Superior temporal gyrus (tissue), 1 donor: ENCODE results near the gene ZDHHC19.
"Not testable (repeated sequence)": the region's sequence is repeated elsewhere in the genome, so short reads cannot be mapped to it uniquely, and the experiment has no call there.

ENCODE experiments used
- DNase-seq: peaks from one replicate; pipeline ENCODE4 v3.0.0-alpha.2; 2016; ENCODE audit errors: extremely low spot score

Gene ZDHHC19, protein sequence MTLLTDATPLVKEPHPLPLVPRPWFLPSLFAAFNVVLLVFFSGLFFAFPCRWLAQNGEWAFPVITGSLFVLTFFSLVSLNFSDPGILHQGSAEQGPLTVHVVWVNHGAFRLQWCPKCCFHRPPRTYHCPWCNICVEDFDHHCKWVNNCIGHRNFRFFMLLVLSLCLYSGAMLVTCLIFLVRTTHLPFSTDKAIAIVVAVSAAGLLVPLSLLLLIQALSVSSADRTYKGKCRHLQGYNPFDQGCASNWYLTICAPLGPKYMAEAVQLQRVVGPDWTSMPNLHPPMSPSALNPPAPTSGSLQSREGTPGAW

DNA sequence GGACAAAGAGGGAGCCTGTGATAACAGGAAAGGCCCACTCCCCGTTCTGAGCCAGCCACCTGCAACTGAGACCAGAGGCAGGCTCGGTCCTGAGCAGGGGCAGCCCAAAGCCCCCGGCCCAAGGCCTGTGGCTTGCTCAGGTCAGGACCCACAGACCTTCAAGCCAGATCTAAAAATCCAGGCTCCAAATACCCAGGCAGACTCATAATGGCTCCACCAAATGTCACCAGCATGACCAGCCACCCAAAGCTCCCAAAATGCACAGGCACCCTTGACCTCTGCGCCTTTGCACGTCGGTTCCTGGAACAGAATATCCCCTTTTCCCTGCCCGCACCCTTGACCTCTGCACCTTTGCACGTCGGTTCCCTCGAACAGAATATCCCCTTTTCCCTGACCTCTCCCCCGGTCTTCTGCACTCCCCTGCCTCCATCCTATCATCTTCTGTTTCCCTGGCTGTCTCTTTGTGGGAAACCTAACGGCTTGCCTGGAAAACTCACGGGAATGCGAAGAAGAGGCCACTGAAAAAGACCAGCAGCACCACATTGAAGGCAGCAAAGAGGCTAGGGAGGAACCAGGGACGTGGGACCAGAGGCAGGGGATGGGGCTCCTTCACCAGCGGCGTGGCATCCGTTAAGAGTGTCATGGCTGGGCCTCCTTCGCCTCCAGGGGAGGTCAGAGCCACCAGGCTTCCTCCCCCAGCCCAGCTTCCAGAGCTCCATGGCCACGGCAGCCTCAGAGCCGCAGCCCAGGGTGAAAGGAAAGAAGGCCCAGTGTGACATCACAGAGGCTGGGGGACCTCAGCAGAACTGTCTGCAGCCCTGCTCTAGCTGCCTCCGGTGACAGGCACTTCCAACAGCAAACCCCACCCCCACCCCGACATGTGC lies at the start of gene ZDHHC19:
Gene ZDHHC19, minus strand, starts transcription at position 728 of the 884 bp plus-strand sequence. Its CDS starts 85 bp downstream, at position 643.
- no peak for DNase-seq

DNA sequence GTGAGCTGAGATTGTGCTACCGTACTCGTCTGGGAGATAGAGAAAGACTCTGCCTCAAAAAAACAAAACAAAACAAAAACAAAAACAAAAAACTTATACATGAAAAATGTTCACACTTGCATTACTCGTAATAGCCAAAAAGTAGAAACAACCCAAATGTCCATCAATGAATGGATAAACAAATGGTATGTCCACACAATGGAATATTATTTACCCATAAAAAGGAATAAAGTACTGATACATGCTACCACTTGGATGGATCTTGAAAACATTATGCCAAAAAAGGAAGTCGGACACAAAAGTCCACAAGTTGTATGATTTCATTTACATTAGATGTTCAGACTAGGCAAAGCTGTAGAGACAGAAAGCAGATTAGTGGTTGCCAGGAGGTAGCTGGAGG lies 49.6 kb upstream of the ZDHHC19 start:
- no peak for DNase-seq

DNA sequence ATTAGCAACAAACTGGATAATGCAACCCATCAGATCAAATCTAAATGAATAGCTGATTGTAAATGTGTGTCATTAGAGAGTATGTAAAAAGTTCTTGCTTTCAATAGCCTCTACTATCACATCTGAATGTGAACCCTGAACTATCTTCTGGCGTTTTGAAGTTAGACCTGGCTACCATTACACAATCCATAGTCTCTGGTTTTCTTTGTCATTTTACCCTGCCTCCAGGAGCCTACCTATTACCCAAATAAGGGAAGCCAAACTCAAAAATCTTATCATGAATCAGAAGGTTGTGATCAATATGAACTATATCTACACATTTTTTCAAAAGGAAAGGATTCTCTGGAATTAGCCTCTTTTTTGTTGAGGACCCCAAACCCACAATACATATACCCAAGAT lies 44.6 kb upstream of the ZDHHC19 start:
- DNase-seq, result no peak

DNA sequence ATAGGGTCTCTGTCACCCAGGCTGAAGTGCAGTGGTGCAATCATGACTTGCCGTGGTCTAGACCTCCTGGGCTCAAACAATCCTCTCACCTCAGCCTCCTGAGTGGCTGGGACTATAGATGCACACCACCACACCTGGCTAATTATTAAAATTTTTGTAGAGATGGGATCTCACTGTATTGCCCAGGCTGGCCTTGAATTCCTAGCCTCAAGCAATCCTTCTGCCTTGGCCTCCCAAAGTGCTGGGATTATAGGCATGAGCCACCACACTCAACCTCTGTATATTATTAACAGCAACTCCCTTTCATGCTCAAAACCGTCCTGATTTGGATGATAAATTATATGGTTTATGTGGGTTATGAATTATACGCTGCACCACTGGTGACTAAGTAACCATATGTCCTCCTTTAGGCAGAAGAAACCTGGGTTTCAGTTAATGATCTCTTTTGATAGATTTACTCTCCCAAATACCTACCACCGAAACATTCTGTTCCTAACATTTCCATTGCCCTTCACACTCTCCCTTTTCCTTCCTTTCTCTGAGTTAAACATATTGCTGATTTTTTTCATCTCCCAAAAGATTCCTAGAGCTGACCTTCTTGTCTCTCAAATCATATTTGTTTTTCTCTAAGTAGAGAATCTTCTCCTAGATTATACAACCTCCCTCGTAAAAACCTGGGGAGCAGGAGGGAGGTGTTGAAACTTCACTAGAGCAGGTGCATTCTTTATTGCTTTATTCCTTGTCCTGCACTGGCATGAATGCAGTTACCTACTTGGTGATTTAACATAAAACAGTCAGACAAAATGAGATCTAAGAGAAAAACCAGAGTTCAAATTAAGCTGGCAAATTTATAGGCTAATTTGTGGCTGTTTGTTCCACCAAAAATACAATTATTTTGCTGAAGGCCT lies 43.4 kb upstream of the ZDHHC19 start:
- DNase-seq, result no peak

DNA sequence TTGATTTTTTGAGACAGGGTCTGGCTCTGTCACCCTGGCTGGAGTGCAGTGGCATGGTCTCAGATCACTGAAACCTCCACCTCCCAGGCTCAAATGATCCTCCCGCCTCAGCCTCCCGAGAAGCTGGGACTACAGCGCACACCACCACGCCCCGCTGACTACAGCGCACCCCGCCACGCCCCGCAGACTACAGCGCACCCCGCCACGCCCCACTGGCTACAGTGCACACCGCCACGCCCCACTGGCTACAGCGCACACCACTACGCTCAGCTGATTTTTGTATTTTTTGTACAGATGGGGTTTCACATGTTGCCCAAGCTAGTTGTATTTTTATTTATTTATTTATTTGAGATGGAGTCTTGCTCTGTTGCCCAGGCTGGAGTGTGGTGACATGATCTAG lies 40.7 kb upstream of the ZDHHC19 start:
- DNase-seq, result no peak

DNA sequence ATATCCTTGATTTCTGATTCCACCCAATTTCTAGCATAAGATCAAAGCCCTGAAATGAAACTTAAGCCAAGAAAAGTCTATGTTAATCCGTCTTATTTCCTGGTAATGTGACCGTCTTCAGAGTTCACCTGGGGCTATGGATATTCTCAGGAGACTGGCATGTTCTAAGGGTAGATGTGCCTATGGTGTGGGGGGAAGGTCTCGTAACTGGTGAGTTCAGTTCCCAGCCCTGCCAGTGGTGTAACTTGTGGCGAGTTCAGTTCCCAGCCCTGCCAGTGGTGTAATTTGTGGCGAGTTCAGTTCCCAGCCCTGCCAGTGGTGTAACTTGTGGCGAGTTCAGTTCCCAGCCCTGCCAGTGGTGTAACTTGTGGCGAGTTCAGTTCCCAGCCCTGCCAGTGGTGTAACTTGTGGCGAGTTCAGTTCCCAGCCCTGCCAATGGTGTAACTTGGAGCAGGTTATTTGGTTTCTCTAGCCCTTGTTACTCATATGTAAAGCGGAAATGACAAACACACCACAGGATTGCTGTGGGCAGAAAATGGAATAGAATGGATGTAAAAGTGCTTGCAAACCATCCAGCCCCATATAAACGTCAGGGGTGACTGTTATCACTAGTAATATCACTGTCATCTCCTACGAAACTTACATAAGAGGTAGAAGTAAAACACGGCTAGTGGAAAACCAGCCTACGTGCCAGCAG lies 35.6 kb upstream of the ZDHHC19 start:
- DNase-seq, result no peak

DNA sequence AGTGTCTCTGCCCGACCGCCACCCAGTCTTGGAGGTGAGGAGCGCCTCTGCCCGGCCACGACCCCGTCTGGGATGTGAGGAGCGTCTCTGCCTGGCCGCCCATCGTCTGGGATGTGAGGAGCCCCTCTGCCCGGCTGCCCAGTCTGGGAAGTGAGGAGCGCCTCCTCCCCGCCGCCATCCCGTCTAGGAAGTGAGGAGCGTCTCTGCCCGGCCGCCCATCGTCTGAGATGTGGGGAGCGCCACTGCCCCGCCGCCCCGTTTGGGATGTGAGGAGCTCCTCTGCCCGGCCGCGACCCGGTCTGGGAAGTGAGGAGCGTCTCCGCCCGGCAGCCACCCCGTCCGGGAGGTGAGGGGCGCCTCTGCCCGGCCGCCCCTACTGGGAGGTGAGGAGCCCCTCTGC lies 33.0 kb upstream of the ZDHHC19 start:
- not testable (repeated sequence) for DNase-seq

DNA sequence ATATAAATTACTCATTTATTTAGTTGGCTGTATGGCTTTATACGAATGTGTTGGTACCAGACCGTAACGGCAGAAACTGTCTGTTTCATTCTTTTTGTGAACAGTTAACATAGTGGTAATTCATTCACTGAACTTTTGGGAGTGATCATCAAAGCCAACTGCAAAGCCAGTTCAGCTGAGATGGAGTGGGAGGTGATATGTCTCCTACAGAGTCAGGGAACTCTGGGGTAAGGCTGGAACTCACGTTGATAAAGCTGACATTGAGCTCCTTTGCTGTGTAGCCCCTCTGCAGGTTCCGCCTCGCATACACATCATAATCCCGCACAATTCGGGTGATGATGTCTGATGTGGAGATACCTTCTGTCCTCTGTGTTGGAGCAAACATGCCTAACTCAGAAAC lies 30.5 kb upstream of the ZDHHC19 start:
- DNase-seq, result no peak

DNA sequence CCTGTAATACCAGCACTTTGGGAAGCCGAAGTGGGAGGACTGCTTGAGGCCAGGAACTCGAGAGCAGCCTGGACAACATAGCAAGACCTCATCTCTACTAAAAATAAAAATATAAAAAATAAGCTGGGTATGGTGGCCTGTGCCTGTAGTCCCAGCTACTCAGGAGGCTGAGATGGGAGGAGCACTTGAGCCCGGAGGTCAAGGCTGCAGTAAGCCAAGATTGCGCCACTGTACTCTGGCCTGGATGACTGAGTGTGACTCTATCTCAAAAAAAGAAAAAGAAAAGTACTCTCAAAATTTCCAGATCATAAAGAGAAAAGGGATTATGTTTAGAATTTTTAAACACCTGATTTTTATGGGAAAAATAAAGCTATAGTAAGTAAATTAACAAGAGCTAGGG lies 29.2 kb upstream of the ZDHHC19 start:
- DNase-seq, result no peak

DNA sequence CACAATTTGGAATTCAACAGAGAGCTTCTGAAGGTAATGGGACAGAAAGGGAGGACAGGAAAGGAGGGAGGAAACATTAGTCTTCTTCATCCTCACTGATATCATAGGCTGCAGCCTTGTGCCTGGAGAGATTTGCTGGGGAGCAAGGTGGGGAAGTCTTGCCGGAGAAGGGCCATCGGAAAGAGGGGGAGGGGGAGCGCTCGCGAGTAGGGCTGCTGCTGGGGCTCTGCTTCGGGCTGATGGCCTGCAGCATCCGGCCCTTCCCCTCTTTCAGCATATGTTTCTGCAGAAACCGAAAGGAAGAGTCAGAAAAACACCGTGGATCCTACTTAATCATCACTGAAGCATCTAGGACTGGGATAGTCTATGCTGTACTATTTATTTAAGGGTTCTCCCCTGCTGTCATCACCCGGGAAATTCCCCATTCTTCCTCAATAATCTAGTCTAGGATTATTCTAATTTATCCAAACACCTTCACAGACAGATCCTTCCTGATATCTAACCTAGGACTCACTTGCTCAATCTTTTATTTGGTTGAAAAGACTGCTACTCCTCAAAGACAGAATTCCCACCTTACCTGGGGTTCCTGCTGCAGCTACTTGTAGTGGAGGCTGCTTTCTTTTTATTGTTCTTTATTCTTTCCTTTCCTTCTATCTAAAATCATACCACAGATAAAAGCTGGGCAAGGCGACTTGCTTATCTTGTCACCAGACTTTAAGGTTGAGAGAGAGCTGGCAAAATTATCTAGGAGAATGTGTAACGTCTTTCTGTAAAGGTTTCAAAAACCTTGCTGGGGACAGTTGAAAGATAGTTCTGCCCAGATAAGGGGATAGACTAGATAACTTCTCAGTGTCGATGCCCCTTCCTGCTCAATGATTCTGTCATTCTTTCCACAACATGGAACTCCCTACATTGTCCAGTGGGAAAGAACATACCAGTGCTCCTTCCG lies 27.7 kb upstream of the ZDHHC19 start:
- no peak for DNase-seq

DNA sequence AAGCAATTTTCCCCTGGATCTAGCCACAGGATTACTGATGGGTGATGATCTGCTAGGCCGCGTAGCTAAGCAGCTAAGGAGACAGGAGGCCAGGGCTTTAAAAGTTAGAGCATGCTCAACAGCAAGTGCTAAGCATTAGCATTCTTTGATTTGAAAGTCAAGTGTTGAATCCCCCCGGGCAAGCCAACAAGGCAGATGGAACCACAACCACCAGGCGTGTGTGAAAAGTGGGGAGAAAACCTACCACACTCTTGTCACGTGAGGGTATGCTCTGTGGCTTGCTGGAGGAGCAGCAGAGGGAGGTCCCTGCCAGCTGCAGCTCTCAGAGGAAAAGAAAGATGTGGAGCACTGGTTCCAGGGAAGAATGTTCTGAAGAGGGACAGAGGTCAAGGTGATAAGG lies 26.0 kb upstream of the ZDHHC19 start:
- no peak for DNase-seq

DNA sequence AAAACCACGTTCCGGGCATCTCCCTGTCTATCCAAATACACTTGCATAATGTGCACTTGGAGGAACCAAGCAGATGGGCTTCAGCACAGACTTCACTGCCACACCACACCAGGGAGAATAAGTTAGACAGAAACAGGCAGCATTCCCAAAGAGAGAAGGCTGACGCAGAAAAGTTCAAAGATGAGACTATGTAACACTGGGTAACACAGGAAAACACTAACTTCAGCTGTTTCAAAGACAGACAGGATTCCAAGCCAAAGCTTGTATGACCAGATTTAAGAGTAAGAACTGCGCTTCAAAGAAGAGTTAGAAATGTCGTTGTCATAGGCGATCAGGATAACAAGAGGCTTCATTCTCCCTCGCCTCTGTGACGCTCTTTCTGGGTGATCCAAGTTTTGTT lies 25.0 kb upstream of the ZDHHC19 start:
- no peak for DNase-seq

DNA sequence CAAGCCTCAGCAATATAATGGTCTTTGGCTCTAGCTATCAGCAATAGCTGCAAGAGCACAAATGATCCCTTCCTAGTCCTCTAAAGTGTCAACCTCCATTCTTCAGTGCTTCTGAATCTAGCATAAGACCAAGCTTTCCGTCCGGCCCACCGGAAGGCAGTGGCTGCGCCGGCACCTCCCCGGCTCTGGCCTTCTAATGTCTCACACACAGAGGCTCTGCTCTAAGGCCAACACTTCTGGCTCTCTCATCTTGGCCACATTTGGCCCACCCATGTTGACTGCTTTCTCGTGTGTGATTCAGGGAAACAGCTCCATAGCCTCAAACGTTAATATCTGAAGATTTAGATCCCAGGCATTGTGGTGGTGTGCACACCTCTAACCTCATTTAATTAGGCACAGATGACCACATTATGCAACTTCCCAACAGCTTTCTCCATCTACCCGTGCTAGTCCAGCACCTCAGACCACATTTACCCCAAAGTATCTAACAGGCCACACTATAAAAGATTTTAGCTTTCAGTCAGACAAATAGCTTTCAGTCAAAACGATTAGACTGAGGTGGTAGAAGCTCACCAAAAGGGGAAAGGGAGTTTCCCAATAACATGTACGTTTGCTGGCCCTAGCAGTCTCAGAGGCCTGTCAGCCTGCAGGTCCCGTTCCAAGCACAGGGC lies 24.4 kb upstream of the ZDHHC19 start:
- DNase-seq, result no peak

DNA sequence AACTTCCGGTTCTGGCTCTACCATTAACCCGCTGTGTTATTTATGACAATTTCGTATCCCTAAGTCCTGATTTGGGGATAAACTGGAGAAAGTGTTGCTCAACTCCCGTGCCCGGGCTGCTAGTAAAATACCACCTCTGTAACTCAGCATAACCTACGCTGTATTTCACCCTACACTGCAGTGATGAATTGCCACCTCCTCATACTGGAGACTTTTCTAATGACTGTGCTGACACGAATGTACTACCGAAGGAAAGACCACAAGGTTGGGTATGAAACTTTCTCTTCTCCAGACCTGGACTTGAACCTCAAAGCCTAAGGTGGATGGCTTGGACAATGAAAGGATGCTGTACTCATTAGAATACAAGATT lies 21.7 kb upstream of the ZDHHC19 start:
- DNase-seq, result no peak

DNA sequence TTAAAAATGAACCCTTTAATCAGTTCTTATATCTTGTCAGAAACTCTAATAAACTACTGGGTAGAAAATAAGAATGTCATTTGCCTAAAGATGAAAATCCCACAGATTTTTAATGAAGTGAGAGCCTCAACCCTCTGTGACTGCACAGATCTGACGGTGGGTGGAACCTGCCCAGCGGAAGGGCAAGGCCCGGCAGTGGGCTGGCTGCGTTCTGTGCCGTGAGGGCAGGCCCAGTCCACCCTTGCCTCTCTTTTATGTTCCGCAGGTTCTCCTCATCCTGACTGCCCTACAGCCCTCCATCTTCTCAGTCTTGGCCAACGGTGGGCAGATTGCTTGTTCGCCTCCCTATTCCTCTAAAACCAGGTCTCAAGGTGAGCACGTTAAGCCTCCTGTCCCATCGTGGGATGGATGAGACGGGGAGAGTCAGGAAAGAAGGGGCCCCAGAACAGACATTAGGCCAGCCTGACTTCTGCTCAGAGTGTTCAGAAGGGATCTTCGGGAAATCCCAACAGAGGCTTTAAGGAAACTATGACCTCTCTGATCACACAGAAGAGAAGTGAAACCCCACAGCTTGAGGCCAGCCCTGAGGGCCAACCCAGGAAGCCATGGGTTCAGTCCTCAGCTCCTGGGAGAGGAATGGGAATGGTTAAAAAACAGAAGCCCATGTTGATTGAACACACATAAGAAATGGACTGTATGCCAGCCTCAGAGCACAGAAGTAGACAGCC lies 21.1 kb upstream of the ZDHHC19 start:
- DNase-seq, result no peak

DNA sequence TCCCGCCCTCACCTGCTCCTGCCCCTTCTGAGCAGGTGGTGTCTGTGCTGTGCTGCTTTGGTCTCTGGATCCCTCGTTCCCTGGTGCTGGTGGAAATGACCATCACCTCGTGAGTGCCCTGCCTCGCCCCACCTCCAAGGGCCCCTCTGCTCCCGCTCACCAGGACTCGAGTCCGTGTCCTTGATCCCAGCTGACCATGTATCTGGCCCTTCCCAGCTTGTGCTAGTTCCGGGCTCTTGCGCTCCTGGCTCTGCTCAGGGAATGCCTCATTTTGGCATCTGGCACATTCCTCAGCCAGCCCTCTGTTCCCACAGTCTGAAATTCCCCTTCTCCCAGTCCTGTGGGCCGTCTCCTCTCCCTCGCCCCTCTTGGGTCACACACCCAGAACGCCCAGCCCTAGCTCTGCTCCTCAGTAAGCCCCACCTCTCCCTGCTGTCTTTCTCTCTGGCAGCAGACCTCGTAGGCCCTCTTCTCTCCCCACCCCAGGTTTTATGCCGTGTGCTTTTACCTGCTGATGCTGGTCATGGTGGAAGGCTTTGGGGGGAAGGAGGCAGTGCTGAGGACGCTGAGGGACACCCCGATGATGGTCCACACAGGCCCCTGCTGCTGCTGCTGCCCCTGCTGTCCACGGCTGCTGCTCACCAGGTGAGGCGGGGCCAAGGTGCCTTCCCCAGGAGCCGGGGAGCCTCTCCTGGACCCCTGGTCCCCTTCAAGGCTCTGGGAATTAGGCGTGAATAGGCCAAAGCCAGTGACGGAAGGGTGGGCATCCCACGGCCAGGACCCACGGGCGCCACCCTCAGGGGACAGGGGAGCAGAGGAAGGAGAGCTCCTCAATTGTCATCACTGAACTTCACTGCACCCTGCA lies 16.7 kb upstream of the ZDHHC19 start:
- DNase-seq, result no peak

DNA sequence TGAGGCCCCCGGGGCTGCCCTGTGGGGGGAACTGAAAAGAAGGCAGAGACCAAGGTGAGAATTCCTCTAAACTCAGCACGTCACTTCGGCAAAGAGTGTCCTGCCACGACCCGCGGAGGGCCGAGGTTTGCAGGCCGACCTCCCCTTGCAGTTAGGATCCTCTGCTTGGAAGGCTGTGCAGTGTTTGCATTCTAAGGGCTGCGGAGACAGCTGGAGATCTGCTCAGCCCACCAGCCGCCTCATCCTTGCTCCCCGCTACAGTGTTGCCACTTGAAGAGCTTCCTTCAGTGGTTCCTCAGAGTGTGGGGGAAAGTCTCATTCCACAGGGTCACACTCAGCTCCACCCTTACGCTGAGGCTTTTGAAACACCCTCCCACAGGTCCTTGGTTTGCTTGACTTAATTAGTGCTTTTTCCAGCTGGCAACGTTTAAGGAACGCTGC lies 15.9 kb upstream of the ZDHHC19 start:
- DNase-seq, result no peak

DNA sequence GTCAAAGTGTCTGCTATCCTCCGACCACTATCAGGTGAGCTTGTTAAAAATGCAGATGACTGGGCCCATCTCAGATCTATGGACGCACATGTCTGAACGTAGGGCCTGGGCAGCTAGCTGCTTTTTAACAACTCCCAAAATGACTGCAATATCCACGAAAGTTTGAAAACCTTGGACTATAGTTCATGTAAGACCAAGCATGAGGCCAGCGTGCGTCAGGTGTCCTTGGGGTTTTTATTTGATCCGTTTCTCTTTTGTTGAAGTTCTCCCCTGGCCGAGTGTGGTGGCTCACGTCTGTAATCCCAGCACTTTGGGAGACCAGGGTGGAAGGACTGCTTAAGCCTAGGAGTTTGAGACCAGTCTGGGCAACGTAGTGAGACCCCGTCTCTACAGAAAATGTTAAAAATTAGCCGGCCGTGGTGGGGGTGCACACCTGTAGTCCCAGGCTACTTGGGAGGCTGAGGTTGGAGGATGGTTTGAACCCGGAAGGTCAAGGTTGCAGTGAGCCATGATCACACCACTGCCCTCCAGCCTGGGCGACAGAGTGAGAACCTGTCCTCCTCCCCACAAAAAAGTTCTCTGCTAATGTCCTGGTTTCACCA lies 14.7 kb upstream of the ZDHHC19 start:
- no peak for DNase-seq
